PFSK-1 (cell line): ENCODE data around the gene FBXO10.

Source experiments
- FOXP2 ChIP-seq: optimal IDR thresholded peaks from 2 replicates; pipeline ENCODE3; 2011; ENCODE audit warnings: borderline replicate concordance, control low read depth, inconsistent platforms; ENCODE audit not compliant: insufficient read depth; ENCODE audit errors: extremely low read length, extremely low read depth
- POLR2AphosphoS5 ChIP-seq: IDR thresholded peaks from 2 replicates; pipeline ENCODE4 v1.6.1; 2012; ENCODE audit warnings: low read depth, mild to moderate bottlenecking, control low read depth, low read length, moderate library complexity
- REST ChIP-seq, 2 experiments: IDR thresholded peaks; 2 replicates each; pipeline versions ENCODE4 v1.6.1 to v1.8.0; 2011 to 2012; ENCODE audit warnings: low read depth in 2 of 2, low read length in 2 of 2, control low read depth in 1 of 2, inconsistent platforms in 1 of 2, mild to moderate bottlenecking in 1 of 2, moderate library complexity in 1 of 2; ENCODE audit not compliant: insufficient read depth in 1 of 2
- SIN3A ChIP-seq: IDR thresholded peaks from 2 replicates; pipeline ENCODE4 v1.6.1; 2012; ENCODE audit warnings: mild to moderate bottlenecking, low read length, moderate library complexity, borderline replicate concordance; ENCODE audit not compliant: insufficient read depth
- TAF1 ChIP-seq: IDR thresholded peaks from 2 replicates; pipeline ENCODE4 v1.6.1; 2012; ENCODE audit warnings: low read length, control low read depth, borderline replicate concordance; ENCODE audit not compliant: insufficient read depth

FBXO10 gene

GRCh38 chr9:37619806-37620205 is 43.6 kb upstream of the FBXO10 start:
- no peak for TF ChIP-seq SIN3A
- no peak for TF ChIP-seq REST (IDR thresholded peaks at IDR 0.05; ENCODE audit: insufficient read depth in 1 of 2, low read depth in 2 of 2, low read length in 2 of 2)

DNA sequence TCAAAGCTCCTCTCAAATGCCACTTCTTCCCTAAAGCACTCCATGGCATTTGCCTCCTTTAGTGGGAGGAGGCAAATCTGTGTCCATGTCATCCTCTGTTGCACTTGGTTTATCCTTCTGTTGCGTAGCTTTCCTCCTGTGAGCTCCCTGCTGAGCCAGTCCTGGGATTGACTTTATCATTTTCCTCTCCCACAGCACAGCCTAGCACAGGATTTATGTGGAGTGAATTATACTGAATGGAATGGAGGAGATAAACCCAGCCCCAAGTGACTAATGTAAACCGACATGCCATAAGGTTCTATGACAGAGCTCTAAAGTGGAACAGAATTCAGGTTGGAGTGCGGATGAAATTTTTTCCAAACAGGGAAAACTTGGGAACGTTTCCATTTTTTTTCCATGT is 42.6 kb upstream of the FBXO10 start:
- no peak for TF ChIP-seq SIN3A
- TF ChIP-seq REST (IDR thresholded peaks at IDR 0.05; ENCODE audit: insufficient read depth in 1 of 2, low read depth in 2 of 2, low read length in 2 of 2), result no peak
- no peak for TF ChIP-seq POLR2AphosphoS5
- no peak for TF ChIP-seq FOXP2
- TF ChIP-seq TAF1, result no peak

- TF ChIP-seq TAF1 (no peak), SIN3A (no peak), POLR2AphosphoS5 (no peak), FOXP2 (no peak), REST (IDR thresholded peaks at IDR 0.05; ENCODE audit: insufficient read depth in 1 of 2, low read depth in 2 of 2, low read length in 2 of 2) (no peak)
Observed at GRCh38 chr9:37617832-37618231, 41.7 kb upstream of the FBXO10 start.

DNA sequence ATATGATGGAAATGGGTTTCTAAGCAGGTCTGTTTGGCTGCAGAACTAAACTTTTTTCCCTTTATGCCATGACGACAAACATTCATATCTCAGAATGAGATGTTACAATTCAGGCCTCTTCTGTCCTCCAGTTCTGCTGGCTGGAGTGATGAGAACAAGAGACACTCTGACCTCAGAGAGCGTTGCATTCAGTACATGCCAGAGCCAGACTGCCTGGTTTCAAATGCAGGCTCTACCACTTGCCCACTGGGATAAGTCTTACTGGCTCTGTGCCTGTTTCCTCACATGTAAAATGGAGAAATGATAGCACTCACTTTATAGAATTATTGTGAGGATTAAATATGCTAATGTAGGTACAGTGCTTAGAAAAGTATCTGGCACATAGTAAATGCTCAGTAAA is 41.0 kb upstream of the FBXO10 start:
- TF ChIP-seq REST (IDR thresholded peaks at IDR 0.05; ENCODE audit: insufficient read depth in 1 of 2, low read depth in 2 of 2, low read length in 2 of 2) (no peak), POLR2AphosphoS5 (no peak), SIN3A (no peak), TAF1 (no peak), FOXP2 (no peak)

GRCh38 chr9:37611961-37612360 is 35.8 kb upstream of the FBXO10 start:
- TF ChIP-seq REST (IDR thresholded peaks at IDR 0.05; ENCODE audit: insufficient read depth in 1 of 2, low read depth in 2 of 2, low read length in 2 of 2) (no peak), TAF1 (no peak), FOXP2 (no peak), POLR2AphosphoS5 (no peak), SIN3A (no peak)
